Stimulated activated CD8-positive, alpha-beta memory T cell treated with anti-CD3 and anti-CD28 coated beads, Interleukin-15, amount 100 ng/mL, for 24 hours (primary cell): ENCODE measurements around the gene COL25A1.
"Not testable (repeated sequence)": the region's sequence is repeated elsewhere in the genome, so short reads cannot be mapped to it uniquely, and the experiment has no call there.

Experiments used
- DNase-seq: peaks from one replicate; pipeline ENCODE4 v3.0.0-alpha.2; 2020; ENCODE audit warnings: low read depth

The COL25A1 gene

DNA sequence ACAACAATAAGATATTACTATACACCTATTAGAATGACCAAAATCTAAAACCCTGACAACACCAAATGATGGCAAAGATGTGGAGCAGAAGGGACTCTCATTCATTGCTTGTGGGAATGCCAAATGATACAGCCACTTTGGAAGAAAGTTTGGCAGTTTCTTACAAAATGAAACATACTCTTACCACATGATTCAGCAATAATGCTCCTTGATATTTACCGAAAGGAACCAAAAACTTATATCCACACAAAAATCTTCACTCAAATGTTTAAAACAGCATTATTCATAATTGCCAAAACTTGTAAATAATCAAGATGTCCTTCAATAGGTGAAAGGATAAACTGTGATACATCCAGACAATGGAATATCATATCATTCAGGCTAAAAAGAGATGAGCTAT, 180.9 kb downstream of the COL25A1 start:
- no peak for DNase-seq

DNA sequence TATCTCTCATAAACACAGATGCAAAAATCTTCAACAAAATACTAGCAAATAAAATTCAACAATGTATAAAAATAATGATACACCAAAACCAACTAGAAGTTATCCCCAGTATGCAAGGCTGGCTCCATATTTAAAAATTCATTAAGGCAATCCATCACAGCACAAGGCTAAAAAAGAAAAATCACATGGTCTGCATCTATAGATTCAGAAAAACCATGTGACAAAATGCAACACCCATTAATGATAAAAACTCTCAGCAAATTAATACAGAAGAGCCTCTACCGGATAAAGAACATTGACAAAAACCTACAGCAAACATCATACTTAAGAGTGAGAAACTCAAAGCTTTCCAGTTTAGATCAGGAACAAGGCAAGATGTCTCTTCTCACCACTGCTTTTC, 182.6 kb downstream of the COL25A1 start:
- no peak for DNase-seq

DNA sequence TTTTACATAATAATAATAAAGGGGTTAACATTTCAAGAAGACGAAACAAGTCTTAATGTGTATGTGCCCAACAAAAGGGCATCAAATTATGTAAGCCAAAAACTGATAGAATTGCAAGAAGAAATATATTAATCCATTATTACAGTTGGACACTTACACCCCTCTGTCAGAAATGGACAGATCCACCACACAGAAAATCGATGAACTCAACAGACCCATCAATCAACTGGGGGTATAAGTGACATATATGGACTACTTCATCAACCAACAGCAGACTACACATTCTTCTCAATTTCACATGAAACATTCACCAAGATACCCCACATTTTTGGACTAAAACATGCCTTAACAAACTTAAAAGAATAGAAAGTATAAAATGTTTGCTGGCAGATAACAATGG, 183.8 kb downstream of the COL25A1 start:
- no peak for DNase-seq

DNA sequence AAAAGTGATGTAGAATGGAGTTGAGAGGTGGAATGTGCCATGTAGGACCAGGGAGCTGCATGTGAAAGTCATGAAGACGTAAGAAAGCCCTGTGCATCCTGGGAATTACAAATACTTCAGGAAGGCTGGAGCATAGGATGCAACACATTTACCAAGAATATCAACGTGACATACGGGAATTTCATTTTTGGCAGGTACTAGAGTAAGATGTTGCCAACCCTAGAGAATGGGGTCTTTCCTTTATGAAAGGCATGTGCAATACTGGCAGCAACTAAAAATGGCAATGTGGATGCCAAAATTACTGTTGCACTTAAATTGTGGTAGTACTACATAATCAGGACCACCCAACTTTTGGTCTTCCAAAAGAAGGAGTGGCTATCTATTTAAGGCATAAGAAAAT, 188.0 kb downstream of the COL25A1 start:
- DNase-seq, result no peak

DNA sequence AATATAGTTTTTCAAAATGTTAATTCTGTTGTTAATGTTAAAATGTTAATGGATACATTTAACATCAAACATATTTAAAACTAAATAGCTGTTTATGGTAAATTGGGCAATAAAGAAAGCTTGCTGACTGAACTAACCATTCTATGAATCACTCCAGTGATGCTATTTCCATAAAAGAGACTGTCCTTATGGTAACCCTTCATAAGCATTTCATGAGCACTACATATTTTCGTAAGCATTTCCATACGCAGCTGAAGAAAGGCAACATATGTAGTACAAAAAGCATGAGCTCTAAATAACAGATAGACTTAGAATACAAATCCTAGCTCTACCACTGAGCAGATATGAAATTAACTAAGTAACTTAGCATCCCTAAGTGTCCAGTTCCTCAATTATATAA, 188.9 kb downstream of the COL25A1 start:
- DNase-seq, result no peak

DNA sequence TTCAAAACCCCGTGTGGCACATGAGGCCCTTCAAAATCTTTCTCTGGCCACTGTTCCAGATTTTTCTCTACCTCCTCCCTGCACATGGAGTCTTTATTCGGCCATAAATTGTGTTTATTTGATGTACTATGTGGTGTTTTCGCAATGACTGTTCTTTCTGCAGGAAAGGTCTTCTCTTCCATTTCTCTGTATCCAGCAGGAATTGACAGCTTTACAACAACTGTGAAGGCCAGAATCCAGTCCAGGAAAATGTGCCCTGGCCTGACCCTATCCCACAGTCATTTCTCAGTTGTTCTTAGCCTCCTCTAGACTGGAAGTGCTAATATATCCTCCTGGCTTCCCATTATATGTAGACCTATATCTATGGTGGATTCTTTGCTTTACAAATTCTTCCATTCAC, 191.4 kb downstream of the COL25A1 start:
- no peak for DNase-seq

DNA sequence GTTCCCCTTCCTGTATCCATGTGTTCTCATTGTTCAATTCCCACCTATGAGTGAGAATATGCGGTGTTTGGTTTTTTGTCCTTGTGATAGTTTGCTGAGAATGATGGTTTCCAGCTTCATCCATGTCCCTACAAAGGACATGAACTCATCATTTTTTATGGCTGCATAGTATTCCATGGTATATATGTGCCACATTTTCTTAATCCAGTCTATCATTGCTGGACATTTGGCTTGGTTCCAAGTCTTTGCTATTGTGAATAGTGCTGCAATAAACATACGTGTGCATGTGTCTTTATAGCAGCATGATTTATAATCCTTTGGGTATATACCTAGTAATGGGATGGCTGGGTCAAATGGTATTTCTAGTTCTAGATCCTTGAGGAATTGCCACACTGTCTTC, 194.2 kb downstream of the COL25A1 start:
- not testable (repeated sequence) for DNase-seq

DNA sequence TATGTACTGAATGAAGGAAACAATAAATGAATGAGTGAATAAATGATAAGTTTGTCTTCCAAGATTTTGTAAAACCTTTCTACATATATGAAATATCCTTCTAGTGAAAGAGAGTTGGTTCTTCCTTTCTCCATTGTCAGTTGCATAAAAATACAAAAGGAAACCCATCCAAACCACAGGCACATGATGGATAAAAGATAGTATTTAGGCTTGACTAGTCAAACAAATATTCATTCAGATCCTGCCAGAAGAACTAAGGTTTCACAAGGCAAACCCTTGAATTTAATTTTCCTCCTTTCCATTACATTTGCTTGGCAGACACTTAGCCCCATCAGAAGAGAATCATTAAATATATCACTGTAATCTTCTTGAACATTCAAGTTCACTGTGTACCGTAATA, 208.4 kb downstream of the COL25A1 start:
- no peak for DNase-seq

DNA sequence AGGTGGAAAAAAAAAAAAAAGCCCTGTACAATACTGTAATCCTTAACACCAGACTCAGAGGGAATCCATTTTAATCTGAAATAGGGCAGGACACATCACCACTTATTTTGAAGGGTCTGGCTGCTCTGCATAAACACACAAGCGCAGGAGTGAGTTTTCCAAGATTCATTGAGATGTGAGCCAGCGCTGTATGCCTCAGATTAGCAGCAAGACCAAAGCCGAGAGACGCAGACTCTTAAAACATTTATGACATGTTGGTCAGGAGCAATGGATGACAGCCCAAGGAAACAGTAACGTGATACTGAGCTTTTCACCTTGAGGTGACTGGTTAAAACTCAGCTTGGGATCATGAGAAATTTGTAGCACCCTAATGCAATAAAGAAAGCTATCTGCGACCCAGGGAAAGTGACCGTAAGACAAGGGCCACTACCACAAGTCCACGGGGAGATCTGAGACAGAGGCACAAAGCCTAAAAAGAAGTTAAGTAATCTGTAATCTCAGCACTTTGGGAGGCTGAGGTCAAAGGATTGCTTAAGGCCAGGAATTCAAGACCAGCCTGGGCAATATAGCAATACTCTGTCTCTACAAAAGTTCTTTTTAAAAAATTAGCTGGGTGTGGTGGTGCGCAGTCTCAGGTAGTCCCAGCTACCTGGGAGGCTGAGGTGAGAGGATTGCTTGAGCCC, 210.6 kb downstream of the COL25A1 start:
- DNase-seq, result no peak

DNA sequence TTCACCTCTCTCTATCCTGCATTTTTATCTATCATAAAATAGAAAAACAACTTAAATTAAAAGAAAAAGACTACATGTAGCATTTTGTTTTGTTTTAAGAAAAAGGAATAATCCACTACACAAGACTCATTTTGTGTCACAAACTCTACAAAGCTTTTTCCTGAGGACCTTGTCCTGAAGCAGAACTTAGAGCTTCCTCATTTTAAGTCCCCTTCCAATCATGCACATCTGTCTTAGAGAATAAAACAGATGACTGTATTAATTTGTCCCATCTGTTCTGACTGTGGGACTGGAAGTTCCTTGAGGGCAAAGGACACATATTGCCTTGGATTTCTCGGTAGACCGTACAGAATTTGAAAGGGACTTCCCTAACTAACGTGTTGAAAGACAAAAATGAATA, 218.5 kb downstream of the COL25A1 start:
- DNase-seq, result no peak

DNA sequence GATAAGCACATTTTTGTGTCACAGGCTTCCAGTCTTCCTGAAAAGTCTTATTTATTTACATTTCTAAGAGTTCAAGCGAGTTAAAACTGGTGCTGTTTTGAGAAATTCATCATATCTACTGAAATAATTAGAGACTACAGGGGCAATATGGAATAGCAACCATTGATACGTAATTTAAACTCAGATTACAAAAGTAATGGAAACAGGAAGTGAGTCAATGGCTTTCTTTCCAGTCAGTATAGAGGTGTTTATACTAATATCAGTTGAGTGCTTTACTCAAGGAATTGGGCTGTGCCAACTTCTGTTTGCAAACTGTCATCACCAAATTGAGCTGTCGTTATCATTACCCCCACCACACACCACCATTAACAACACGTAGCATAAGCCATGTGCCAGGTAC, 222.7 kb downstream of the COL25A1 start:
- no peak for DNase-seq

DNA sequence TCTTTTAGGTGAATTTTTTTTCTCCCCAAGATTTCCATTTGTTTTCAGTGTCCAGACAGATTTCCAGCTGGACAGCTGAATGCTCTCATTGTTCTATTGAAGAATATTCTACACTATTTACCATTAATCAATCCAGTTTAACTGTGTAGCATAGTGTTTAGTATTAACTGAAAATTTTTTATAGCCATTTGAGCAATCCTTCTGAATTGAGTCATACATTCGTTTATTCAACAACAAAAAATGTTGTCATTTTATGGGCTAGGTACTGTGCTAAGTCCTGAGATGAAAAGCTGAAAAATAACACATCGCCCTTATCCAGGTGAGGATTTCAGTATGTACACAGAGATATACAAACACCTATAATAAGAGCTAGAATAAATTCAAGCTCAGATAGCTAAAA, 223.3 kb downstream of the COL25A1 start:
- DNase-seq, result no peak

DNA sequence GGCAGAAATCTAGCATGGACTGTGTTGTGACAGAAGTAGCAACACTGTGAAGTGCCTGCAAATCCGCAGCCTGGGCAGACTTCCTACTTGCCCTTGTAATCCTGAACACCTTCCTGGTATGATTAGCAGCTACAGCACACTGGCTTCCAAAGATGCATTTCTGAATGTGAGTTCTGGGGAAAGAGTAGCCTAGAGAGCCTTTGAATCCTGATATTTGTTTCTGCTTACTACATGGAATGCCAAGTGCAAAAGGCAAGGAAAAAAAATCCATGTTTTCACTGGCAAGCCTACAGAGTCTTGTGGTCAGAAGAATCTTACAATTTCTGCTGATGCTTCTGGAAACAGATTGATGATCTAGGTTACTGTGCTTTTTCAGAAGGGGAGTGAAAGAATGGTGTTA, 223.7 kb downstream of the COL25A1 start:
- DNase-seq, result no peak

DNA sequence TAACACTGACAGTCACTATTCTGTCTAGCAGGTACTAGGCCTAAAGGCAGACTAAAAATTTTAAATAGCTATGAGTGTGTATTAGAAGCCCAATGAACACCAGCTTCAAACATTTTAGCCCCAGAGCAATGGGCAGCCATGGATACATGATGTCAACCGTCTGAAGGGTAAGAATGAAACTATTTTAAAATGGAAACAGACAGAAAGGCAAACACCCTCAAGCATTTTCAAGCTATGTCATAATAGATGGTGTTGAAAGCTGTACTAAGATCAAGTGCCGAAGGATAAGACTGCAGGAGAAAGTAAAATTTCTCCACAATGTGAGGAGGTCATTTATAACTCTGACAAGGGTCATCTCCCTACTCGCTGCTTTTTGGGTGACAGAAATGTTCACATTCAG, 225.0 kb downstream of the COL25A1 start:
- no peak for DNase-seq

DNA sequence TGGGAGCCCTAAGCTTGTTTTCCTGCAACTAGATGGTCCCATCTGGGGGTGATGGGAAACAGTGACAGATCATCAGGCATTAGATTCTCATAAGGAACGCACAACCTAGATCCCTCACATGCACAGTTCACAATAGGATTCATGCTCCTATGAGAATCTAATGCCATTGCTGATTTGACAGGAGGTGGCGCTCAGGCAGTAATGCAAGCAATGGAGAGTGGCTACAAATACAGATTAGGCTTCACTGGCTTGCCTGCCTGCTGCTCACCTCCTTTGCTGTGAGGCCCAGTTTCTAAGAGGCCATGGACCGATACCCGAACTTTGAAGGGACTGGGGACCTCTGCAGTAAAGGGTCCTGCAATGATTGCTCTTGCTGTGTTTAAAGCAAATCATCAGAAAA, 225.7 kb downstream of the COL25A1 start:
- DNase-seq, result not testable (repeated sequence)

DNA sequence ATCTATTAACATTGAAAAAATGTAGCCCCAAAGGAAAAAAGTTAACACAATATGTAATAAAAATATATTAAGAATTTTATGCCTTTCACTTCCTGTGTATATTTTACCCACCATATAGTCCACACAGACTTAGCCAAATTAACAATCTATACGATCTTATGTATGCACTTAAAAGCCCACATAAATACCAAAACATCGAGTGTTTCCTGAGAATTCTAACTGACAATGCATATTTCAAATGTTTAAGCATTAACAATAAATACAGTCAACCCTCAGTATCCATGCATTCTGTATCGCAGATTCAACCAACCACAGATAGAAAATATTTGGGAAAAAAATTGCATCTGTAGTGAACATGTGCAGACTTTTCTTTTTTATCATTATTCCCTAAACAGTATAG, 226.8 kb downstream of the COL25A1 start:
- no peak for DNase-seq

DNA sequence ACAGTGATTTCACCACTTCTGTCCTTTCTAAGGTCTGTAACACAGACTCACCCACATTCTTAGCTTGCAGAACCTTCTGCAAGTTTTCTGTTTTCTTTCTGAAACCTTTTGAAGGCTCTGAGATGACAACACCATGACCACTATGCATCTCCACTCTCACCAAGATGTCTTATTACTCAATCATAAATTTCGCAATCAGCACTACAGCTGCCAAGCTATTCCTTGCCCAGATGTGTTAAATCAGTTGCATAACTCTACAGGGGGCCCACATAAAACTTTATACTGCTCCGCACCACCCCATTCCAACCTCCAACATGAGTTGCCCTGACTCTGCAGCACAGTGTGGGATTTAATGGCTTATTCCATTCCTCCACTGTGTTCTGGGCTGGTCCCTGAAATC, 229.9 kb downstream of the COL25A1 start:
- no peak for DNase-seq

DNA sequence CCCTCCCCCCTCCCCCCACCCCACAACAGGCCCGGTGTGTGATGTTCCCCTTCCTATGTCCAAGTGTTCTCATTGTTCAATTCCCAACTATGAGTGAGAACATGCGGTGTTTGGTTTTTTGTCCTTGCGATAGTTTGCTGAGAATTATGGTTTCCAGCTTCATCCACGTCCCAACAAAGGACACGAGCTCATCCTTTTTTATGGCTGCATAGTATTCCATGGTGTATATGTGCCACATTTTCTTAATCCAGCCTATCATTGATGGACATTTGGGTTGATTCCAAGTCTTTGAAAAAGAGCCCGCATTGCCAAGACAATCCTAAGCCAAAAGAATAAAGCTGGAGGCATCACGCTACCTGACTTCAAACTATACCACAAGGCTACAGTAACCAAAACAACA, 231.8 kb downstream of the COL25A1 start:
- DNase-seq, result not testable (repeated sequence)

DNA sequence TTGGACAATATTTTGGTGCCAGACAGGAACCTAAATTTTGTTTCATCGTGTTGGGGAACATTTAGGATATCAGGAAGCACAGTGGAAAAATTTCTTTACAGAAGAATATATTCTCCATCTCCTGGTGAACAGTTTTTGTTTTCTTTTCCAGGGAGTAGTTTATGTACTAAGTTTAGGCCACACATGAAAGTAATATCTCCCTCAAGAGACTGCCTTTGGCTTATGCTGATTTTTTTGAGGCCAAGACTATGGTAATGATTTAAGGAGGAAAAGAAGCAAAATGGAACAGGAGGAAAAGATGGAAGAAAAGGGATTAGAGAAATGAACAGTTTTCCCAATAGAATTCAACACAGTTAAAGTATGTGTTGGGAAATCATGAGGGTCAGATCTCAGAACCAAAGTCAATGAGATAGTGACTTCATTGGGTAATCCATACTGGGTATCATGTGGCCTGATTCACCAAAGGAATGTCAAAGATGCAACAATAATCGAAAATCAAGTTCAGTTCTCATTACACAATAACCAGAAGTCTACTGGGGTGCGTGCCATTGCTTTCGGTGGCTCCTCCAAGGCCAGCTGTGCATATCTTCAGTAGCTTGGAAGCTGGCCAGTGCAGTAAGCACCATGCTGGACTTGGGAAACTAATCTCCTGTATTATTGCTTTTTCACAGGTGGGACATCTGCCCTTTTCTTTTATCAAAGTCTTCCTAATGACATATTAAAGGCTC, 234.8 kb downstream of the COL25A1 start:
- no peak for DNase-seq

DNA sequence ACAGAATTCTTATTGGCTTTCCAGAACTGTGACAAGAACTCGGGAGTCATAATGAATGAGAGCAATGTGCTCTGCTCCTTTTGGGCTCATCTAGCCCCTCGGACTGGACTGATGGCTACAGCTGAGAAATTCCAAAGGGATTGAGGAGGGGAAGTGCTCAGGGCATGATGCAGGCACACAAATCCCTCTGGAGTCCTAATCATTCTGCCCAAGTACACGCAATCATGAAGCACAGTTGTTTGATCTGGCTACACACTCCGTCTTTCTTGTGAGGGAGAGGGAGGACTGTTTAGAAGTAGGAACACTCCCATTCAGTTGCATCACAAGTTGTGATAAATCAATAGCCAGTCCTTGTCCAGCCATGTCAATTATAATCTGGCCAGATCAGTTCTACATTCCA, 237.5 kb downstream of the COL25A1 start:
- DNase-seq, result no peak

DNA sequence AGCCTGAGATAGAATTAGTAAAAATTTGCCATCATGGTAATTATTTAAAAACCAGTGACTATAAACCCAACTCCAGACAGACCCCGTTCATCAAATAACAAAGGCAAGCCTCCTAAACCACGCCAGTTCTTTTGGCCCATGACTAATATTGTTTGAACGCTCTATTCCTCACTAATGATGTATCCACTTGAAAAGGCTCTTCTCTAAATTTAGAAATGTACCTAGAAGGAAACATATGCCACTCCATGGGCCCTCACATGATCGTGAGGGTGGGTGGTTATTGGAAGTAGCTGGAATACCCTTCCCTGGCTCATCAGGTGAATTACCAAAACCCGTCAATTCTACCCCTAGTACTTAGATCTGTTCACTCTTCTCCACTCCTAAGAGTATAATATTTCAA, 249.2 kb downstream of the COL25A1 start:
- no peak for DNase-seq

DNA sequence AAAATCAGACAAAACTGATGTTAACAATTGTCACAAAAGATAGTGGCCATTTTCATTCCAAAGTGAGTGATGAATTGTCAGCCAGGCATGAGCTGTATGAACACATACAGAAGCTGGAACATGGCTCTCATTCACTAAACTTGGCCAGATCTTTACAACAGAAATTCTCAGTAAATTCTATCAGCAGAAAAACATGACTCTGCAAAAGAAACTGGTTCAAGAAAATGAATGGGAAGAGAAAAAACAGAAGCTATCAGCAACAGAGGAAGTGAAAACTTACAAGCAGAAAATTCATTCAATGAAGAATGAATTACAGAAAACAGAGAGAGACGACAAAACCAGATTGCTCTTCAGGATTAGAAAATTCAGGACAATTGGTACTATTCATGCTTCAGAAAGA, 249.6 kb downstream of the COL25A1 start:
- DNase-seq, result no peak

DNA sequence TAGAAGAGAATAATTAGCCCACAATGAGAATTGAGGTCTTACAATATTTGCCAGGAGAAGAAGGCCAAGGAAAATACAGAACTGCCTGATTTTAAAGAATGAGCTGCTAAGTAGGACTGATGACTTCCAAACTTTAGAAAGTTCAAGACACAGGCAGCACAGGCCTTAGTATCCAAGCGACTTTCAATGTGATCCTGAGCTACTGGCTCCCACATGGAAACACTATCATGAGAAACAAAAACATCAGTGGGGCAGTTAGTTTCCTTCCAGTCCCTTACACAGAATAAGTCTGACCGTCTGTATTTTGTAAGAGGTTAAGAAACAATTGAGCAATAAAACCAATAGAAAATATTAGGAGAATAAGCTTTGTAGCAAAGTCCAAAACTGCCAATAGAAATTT, 251.4 kb downstream of the COL25A1 start:
- DNase-seq, result no peak

DNA sequence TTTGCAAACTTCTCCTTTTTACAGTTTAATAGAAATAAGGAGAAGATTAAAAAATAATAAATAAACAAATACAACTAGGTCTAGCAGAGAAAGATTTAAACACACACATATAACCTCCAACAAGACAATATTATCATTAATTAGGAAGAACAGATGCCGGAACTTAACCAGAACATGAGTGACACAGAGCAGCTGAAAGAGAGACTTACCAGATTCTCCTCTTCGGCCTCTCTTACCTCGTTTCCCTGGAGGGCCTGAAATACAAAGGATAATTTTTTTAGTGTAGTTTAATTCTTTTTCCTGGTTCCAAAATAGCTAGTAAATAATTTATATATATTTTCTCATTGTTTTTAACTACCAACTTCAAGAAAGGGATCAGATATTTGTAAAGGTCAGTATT, 252.5 kb downstream of the COL25A1 start:
- DNase-seq, result no peak
